ENCODE measurements around the gene RALGPS1. TPM values are rescaled to one million over a fixed set of nuclear protein-coding genes. Genes with fewer than 3 reads are reported as not detected.
A peak's percentile ranks its signal among the peaks of the same experiment; 100 is the strongest.

RALGPS1 gene
- total RNA-seq, 1 experiment from 2014 or later = 28.5 TPM

- CTCF ChIA-PET = interaction anchor here (1.0 to 1.4 kb wide), 7 partner anchors 11 to 58 kb away, joined by 3 to 12 read pairs (median 3); partner anchors contain the start of gene GARNL3
These were observed 338.9 kb downstream of the RALGPS1 start for GRCh38 chr9:127253446-127253845.

GRCh38 chr9:127255692-127256091, 341.1 kb downstream of the RALGPS1 start:
- ATAC-seq (peak; percentile 34), DNase-seq (ENCODE audit: low spot score) (no peak)
- H3K4me3 Mint-ChIP-seq = no peak overlapping the region
- H3K9me3 Mint-ChIP-seq = peaks cover 15% of the 10 kb centered on the region
- peaks cover 74% of the 10 kb centered on the region for H3K4me1 Mint-ChIP-seq
- H3K27ac Mint-ChIP-seq = peak overlapping the region; percentile 42; the same call in 1 of the 2 replicates
- CTCF ChIA-PET = interaction anchor here (0.8 to 1.5 kb wide), 3 partner anchors 31 to 56 kb away, joined by 3 read pairs; no protein-coding TSS in a partner anchor
- TF ChIP-seq NFE2L1 (CRISPR knock-in tag; IDR thresholded peaks at IDR 0.05) = no peak
- 0 out of 2 replicates have a peak, but pooled peaks have one; percentile 44 for TF ChIP-seq E2F1 (CRISPR knock-in tag; IDR thresholded peaks at IDR 0.05)
- TF ChIP-seq NR3C1 (CRISPR knock-in tag; conservative IDR thresholded peaks at IDR 0.05; ENCODE audit: low read depth) = no peak
- no peak for TF ChIP-seq PREB (CRISPR knock-in tag; IDR thresholded peaks at IDR 0.05; ENCODE audit: borderline replicate concordance)
- no peak for TF ChIP-seq HMGA2 (CRISPR knock-in tag; IDR thresholded peaks at IDR 0.05)
- no peak for TF ChIP-seq E2F5 (CRISPR knock-in tag; IDR thresholded peaks at IDR 0.05)
- TF ChIP-seq TEAD1 (CRISPR knock-in tag; IDR thresholded peaks at IDR 0.05) = peak; percentile 64; the same call in 1 of the 2 replicates
- H3K36me3 Mint-ChIP-seq = peaks cover 25% of the 10 kb centered on the region
- H3K27me3 Mint-ChIP-seq (ENCODE audit: low read depth) = no peaks in the 10 kb centered on the region
- POLR2A ChIA-PET = no interaction called here

More at GRCh38 chr9:127253446-127253845, 338.9 kb downstream of the RALGPS1 start:
- TF ChIP-seq NFE2L1 (CRISPR knock-in tag; IDR thresholded peaks at IDR 0.05) = peak; percentile 48; the same call in 1 of the 2 replicates
- TF ChIP-seq CREM (CRISPR knock-in tag; IDR thresholded peaks at IDR 0.05) = no peak
- TF ChIP-seq ATF3 (CRISPR knock-in tag; conservative IDR thresholded peaks at IDR 0.05) = no peak
- 0 out of 2 replicates have a peak, but pooled peaks have one; percentile 32 for TF ChIP-seq SP1 (CRISPR knock-in tag; conservative IDR thresholded peaks at IDR 0.05)
- no peak for TF ChIP-seq ZNF317 (CRISPR knock-in tag; IDR thresholded peaks at IDR 0.05; ENCODE audit: borderline replicate concordance, low read depth)
- Mint-ChIP-seq H3K27ac (peak overlapping the region; percentile 80), H3K36me3 (peaks cover 27% of the 10 kb centered on the region), H3K27me3 (ENCODE audit: low read depth) (no peaks in the 10 kb centered on the region), H3K9me3 (peaks cover 15% of the 10 kb centered on the region), H3K4me3 (peak overlapping the region; percentile 23), H3K4me1 (peaks cover 76% of the 10 kb centered on the region)
- POLR2A ChIA-PET = interaction anchor here (1.5 kb wide), 1 partner anchor 8 kb away, joined by 6 read pairs; no protein-coding TSS in a partner anchor
- DNase-seq (ENCODE audit: low spot score) = no peak
- peak; percentile 96 for ATAC-seq

GRCh38 chr9:127256324-127256723, 341.7 kb downstream of the RALGPS1 start:
- peaks cover 22% of the 10 kb centered on the region for H3K36me3 Mint-ChIP-seq

More at GRCh38 chr9:127256324-127256723, 341.7 kb downstream of the RALGPS1 start:
- ChIA-PET POLR2A (no interaction called here), CTCF (interaction anchor here (1.5 kb wide), 1 partner anchor 31 kb away, joined by 3 read pairs; no protein-coding TSS in a partner anchor)
- no peaks in the 10 kb centered on the region for H3K27me3 Mint-ChIP-seq (ENCODE audit: low read depth)
- DNase-seq (ENCODE audit: low spot score) (no peak), ATAC-seq (no peak)
- peaks cover 71% of the 10 kb centered on the region for H3K4me1 Mint-ChIP-seq
- peak overlapping the region; percentile 42; the same call in 1 of the 2 replicates for H3K27ac Mint-ChIP-seq
- peaks cover 12% of the 10 kb centered on the region for H3K9me3 Mint-ChIP-seq
- H3K4me3 Mint-ChIP-seq = no peak overlapping the region
- TF ChIP-seq SOX15 (CRISPR knock-in tag; IDR thresholded peaks at IDR 0.05) (no peak), CTCF (IDR thresholded peaks at IDR 0.05) (no peak), FOXK1 (CRISPR knock-in tag; IDR thresholded peaks at IDR 0.05) (no peak), ZBTB21 (CRISPR knock-in tag; IDR thresholded peaks at IDR 0.05; ENCODE audit: borderline replicate concordance) (no peak), ERG (CRISPR knock-in tag; IDR thresholded peaks at IDR 0.05) (no peak), ZNF281 (CRISPR knock-in tag; IDR thresholded peaks at IDR 0.05) (no peak)
